8988T (cell line): ENCODE results near the gene LHX2.

Experiments used
- DNase-seq: peaks from one replicate; pipeline ENCODE4 v3.0.0; 2011

LHX2 gene

DNA sequence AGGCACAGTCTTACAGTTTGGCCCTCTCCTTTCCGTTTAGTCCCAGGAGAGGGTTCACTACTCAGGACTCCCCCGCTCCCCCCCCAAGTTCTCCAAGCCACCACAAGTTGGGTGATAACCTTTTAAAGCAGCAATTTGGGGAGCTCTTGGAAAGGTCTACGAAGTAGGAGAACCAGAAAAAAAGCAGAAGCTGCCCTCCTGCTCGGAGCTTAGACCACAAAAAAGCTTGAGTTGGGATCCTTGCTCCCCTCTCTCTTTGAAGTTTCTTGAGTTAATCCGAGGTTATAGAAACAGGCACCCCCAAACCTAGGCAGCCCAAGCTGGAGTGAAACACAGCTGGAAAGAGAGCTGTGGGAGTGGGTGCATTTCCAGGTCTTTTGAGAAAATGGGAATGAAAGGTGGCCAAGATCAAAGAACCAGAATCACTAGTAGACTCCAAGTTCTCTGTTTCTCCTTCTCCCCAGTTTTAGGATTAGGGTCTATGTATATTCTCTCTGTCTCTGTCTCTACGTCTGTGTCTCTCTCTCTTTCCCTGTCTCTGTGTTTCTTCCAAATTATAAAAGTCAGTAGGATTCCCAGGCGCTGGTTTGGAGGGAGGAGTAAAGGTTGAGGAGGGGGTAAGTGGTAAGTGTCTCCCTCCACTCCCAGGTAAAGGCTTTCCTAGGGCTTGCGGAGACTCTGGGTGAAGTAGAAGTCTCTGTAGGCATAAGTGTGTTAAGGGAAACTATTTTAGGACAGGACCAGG is 2.8 kb downstream of the LHX2 start:
- no peak for DNase-seq

DNA sequence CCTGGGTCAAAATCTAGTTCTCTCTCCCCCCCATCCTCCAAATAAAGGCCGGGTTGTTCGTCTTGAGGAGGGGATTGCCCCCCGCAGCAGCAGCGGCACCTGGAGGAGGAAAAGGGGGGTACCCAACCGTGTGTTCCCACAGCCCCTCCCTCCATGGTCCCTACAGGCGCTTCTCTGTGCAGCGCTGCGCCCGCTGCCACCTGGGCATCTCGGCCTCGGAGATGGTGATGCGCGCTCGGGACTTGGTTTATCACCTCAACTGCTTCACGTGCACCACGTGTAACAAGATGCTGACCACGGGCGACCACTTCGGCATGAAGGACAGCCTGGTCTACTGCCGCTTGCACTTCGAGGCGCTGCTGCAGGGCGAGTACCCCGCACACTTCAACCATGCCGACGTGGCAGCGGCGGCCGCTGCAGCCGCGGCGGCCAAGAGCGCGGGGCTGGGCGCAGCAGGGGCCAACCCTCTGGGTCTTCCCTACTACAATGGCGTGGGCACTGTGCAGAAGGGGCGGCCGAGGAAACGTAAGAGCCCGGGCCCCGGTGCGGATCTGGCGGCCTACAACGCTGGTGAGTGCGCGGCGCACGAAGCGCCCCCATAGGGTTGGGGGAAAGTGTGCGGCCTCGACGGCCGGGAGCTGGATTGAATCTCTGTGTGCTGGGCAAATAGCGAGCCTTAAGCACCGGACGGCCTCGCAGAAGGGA is 3.5 kb downstream of the LHX2 start:
- DNase-seq: no peak

DNA sequence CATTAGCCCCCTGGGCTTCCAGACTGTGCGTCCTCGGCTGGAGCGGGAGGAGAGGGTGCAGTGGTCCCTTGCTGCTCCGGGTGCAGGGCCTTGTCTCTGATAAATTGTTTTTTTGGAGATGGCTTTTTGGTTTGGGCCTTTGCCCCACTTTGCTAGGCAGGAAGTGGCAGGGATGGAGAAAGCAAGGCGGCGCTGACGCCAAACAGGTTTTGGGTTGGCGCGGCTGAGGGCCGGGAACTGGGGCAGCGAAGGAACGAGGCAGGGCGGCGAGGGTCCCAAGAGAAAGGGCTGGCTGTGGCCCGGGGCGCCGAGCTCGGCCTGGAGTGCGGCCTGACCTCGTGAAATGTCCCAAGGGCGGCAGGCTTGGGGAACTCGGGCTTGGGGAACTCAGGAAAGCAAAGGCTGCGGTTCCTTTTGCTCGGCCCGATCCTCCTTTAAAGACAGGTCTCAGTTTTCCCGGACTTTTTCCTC is 4.1 kb downstream of the LHX2 start:
- DNase-seq: no peak

DNA sequence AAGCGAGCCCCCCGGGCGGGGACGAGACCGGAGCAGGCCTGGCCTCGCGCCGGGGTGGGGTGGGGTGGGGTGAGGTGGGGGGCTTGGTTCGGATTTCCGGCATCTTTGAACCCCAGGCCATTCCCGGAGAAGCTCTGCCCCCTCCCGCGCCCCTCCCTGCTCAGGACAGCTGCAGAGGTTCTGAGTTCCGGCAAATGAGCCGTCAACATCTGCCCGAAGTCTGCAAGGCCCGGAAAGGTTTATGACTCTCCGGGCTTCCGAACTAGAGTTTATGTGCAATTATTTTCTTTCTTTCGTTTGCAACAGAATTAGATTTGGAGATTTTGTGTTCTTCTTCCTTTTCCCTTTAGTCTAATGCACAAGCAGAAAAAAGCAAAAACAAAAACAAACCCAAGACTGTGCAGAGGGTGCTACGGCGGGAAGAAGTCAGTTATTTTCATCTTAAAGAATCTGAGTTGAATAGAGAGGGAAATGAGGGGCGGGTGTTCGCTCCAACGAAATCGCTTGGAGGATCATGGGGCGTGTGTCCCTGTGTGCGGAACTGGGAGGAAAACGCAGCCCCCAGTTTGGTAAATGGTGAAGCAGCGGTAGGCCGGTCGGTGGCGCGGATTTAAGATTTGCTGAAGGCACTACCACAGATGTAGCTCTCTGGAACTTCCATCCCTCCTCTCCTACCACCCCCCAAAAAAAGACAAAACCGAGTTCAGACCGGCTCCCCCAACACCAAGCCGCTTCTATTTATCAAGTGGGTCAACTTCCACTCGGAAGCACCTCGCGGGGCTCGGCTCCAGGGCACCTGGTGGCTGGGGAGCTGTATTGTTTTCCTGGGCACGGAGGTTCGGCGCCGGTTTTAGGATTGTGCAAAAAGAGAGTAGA is 4.8 kb downstream of the LHX2 start:
- DNase-seq: no peak

DNA sequence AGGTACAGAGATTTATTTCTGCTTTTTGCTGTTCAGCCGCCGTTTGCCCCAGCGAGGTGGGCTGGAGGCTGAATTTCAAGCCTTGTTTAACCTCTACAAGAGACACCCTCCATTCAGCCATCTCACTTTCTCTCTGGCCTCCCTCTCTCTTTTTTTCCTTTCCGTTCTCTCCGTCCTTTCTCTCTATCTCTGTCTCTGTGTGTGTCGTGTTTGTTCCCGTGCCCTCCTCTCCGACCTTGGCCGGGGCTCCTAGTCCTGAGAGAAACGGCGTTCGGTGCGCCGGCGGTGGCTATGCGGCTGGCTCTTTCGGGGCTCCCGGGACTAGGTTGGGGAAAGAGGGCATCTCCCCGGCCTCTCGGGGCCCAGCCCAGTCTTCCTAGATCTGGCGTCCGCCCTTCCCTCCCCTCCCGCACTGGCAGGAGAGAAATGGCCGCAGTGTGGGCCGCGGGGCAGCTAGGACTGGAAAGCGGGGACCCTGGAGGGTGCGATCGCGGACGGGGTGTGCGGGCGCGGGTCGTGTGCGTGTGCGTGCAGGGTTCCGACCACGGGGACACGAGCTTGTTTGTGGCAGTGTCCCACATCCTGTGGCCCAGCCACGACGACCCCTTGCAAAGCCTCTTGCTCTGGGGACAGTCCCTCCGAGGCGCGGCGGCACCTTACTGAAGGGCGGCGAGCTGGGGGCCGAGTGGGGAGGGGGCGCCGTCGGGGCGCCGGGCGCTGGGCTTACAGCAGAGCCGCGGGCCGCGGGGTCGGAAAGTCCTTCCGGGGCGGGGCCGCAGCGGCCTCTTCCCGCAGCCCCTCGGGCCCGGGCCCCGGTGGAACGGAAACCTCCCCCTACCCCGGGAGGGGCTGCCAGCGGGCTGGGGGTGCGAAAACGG is 5.7 kb downstream of the LHX2 start:
- no peak for DNase-seq

DNA sequence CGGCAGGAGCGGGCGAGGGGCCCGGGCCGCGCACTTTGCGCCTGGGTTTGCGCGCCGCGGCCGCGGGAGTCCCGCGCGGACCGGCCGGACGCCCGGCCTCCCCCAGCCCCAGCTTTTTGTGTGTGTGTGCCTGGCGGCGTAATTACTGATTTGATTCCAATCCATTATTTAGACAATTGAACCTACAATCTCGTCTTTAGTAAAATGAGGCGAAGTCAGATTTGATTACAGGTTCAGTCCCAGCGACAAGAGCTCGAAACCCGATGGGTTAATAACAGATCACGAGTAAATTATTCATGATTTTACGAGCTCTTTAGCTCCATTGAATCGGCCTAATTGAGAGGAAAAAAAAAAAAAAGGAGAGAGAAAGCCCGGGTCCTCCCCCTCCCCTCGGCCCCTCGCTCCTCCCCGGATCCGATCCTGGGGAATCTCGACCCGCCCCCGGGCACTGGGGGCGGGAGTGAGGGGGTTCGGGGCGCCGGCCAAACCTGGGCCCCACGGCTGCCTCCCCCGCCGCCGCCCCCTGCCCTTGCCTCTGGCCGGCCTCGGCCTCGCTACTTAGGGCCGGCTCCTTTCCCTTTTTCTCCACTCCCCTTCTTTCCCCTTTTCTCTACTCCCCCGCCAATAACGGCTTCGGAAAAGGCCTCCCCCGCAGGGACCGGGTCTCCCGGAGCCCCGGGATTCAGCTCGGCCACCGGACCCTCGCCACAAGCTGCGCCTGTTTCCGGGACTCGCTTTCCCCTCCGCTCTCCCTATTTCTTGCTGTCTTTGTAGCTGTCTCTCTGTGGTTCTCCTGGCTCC is 6.6 kb downstream of the LHX2 start:
- no peak for DNase-seq

DNA sequence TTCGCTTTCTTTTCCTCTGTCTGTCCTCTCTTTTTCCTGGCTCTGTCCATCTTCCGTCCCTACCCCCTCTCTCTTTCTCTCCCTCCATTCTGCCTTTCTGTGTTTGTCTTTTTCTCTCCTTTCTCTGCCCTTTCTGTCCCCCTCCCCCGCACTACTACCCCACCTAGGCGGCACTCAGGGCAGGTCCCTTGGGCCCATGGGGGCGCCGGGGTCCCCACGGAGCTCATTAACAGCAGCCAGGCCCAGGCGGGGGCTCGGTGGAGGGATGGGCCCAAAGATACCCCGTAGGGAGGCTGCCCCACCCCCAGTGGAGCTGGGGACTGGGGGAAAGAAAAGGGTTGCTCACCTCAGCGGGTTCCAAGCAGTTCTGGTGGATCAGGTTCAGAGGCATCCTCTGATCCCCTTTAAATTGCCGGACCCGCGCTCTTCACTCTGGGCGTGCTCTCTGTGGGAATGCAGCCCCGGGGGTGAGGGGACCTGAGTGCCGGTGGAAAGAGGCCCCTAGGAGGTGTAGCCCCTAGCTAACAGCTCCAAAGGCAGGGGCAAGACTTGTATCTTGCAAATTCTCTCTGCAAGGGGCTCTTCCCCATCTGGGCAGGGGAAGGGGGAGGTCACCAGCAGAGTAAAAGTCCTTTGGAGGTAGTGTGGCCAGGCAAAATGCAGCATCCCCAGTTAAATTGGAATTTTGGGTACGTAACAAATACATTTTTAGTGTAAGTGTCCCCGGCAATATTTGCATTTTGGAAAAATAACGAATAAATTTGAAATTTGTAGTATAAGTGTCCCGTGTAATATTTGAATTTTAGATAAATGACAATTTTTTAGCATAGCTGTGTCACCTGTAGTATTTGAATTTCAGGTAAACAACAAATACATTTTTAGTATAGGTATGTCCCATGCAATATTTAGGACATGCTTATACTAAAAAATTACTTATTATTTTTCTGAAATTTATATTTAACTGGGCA is 7.4 kb downstream of the LHX2 start:
- DNase-seq: no peak

DNA sequence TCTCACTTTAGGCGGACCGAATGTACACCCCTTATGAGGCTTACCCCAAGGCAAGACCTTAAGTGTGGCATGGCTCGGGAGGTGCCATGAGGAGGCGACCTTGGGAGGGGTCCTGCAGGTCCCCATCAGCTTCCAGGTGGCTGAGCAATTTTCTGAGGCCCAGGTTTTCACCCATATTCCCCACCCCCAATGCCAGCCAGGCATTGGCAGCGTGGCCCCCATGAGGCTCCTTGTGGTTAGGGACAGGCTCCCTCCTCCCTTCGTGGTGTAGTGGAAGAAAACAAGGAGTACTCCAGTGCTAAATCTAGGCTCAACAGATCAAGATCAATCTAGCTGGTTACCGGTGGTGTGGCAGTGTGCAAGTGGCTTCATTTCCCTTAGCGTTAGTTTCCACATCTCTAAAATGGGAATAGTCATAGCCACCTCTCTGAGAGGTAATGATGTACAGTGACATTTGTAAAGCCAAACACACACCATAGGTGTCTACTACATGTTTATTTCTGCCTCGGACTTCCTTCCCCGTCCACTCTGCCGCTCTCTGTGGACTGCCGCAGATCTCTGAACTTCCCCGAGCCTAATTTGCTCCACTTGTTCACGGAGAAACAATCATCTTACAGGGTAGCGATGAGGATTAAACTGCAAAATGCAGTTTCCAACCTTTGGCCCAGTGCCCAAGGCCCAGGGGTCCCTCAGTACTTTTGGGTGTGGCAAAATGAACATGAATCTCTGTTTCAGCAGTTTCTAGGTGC is 8.4 kb downstream of the LHX2 start:
- no peak for DNase-seq

DNA sequence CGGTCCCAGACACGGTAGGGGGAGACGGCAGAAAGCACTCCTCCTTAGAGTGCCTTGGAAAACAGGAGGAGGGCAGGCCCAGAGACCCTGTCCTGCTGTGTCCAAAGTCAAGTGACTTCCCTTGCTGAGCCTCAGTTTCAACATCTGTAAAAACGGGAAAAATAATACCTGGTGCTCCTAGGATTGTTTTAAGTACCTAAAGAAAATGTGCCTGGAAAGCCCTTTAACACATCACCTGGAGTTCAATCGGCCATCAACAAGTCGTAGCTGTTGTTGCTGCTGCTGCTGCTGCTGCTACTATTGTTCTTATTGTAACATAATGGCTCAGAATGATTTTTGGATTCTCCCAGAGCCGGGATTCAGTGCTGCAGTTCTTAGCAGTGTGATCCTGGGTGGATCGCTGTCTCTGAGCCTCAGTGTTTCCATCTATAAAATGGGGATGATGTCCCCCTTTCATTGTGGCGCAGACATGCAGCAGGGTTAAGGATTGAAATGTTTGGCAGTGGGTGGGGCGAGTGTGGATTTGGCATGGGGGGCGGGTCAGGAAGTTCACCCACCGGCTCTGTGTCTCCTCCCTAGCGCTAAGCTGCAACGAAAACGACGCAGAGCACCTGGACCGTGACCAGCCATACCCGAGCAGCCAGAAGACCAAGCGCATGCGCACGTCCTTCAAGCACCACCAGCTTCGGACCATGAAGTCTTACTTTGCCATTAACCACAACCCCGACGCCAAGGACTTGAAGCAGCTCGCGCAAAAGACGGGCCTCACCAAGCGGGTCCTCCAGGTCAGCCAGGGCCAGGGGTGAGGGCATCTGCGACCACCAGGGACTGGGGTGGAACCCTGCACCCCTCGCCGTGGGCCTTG is 9.2 kb downstream of the LHX2 start:
- DNase-seq: no peak

DNA sequence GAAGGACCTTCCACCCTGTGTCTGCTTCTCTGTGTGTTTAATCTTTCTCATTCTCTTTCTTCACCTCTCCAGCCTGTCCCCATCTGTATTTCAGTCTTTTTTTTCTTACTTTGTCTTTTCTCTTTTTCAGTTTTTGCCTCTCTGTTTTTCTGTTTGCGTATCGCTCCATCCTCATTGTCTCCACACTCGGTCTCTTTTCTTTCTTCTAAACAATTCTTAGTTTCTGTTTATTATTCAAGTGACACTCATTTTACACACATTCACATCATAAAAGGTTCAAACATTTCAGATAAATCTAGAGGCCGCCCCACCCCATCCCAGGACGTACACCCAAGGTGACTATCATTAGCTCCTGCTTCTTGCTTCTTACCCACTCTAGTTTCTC is 9.8 kb downstream of the LHX2 start:
- no peak for DNase-seq

DNA sequence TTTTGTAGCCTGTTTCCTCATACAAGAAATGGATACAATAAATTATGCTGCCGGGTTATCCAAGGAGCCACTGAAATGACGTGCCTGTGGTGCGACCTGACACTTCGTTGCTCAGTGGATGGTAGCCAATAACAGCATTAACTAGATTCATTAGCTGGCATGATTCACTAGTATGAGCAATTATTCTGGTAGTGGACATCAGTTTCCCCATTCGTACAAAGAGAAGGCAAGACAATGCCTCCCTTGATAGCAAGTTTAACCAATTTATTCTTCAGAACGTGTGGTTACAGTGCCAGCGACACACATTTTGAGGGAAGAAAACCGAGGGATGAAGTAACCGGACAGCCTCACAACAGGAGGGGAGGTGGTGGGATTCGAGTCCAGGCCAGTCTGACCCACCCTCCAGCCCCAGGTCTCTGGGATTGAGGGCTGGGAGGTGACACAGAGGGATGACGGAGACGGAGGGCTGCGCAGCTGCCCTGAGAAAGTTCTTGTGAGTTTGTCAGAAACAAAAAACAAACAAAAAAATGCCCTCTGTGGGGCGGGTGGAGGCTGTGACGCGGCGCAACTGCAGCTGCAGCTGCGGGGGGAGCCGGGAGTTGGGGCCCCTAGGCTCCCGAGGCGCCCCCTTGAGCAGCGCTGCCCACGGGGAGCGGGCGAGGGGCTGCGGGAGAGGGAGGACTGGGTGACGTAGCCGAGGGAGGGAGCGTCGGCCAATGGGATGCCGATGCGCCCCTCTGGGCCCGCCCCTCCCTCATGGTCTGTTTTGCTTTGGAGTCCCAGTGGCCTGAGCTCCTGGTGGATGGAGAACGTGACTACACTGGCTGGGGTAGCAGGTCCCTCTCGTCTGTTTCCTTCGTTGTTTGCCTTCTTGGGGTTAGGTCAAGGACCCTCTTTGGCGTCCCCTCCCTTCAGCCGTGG is 10.9 kb downstream of the LHX2 start:
- no peak for DNase-seq

DNA sequence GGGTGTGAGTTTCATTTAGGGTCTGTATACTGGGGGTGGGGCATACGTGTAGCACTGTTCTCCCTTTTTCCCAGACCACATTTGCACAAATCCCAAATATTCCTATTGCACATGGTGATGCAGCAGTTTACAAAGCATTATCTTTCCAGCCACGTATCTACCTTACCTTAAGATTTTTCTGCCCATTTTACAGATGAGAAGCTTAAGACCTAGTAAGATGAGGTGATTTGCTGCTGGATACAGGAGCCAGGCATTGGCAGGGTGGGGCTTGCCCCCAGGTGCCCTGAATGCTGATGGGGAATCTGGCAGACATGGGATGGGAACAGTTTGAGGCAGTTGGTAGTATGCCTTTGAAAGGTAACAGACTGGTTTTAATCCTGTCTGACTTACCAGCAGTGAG is 12.5 kb downstream of the LHX2 start:
- DNase-seq: no peak

DNA sequence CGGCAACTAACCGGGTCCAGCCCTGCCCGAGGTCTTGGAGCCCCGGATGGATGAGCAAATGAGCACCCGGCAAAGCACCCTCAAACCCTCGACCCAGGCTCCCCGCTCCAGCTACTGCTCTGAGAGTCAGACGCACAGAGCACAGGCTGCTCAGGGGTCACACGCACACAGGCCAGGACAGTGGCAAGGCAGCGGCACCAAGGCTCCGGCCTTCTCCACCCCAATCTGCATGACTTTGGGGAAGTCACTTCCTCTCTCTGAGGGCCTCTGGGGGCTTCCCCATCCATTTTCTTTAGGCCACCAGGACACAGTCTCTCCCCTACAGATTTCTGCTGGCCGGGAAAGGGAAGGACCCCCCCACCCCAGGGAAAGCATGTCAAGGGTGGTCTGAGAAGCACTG is 18.0 kb downstream of the LHX2 start:
- DNase-seq: no peak

DNA sequence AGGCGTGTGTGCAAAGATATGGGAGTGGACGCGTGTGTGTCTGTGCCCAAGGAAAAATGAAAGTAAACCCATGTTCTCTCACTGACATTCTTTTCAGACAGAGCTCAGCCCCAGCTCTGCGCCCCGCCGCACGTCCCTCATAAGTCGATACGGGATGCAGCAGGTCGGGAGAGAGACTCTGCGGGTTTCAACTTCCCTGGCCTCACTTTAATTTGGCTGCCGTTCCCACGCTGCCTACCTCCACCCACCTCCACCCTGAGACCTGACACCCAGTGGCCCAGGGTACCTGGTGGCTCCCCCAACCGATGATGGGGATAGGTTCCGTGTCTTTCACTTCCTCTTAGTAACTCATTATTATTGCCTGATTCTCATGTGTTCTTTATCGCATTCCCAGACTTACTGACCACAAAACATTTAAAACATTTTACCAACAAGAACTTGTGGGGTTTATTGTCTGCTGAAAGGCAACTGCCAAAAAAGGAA is 19.4 kb downstream of the LHX2 start:
- no peak for DNase-seq

DNA sequence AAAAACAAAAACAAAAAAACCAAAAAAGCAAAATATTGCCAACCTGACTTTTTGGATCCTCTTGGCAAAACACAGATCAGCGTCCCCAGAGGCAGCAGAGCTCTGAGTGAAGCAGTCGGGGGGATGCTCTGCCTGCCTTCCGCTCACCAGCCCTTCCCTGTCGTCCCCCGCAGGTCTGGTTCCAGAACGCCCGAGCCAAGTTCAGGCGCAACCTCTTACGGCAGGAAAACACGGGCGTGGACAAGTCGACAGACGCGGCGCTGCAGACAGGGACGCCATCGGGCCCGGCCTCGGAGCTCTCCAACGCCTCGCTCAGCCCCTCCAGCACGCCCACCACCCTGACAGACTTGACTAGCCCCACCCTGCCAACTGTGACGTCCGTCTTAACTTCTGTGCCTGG is 20.7 kb downstream of the LHX2 start:
- no peak for DNase-seq

DNA sequence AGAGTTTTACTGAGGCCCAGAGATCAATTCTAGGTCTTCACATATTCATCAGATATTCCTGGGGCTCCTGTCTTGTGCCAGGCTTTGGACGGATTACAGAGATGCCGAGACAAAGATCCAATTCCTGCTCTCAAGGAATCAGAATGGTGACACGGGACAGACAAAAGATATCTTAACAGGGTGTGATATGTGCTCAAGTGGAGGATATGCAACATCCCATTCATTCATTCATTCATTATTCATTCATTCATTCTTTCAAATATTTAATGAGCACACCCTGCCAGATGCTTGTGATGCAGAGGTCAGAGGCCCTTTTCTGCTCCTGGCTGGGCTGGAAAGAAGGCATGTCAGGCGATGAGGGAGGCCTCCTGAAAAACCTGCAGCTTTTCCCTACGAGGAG is 21.8 kb downstream of the LHX2 start:
- DNase-seq: no peak

DNA sequence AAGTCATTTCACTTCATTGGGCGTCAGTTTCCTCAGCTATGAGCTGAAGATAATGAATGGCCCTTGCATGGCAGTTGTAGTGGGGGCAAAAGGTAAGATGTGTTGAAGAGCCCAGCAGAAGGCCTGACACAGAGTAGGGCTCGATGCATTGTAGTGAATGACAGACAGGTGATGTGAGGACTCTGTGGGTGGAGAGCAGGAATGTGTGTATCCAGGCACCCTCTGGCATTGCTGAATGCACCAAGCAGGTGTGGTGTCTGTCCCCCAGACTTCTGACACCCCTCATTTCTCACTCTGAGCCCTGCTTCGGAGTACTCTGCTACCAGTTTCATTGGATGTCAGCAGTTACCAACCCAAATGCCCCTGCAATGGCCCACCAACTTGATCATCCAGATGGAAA is 22.4 kb downstream of the LHX2 start:
- DNase-seq: no peak
